OCI-LY3 (cell line): ENCODE results near the gene SHROOM3.

Experiments
- H2AFZ ChIP-seq: fragments of 200-600, 300-600 bp; shearing (Covaris generic); 2 replicates; pipeline ENCODE4 v1.6.0; 2014; ENCODE audit warnings: antibody characterized with exemption, low read depth, low read length
- H3K27ac ChIP-seq: fragments of 200-600, 300-600 bp; sonication (generic); 2 replicates; pipeline ENCODE4 v1.5.1; 2014; ENCODE audit warnings: mild to moderate bottlenecking, low read length, moderate library complexity, mixed read lengths
- H3K27me3 ChIP-seq: fragments of 200-600, 300-600 bp; sonication (generic); 2 replicates; pipeline ENCODE4 v1.6.1; 2014; ENCODE audit warnings: low read depth, low read length, mixed read lengths
- H3K36me3 ChIP-seq: fragments of 200-600, 300-600 bp; sonication (generic); replicated peaks from 2 replicates; pipeline ENCODE3; 2014; ENCODE audit warnings: low read depth, low read length, mixed read lengths
- H3K4me1 ChIP-seq: fragments of 300-600, 200-600 bp; sonication (generic); 2 replicates; pipeline ENCODE4 v1.6.1; 2014; ENCODE audit warnings: low read length, mixed read lengths
- H3K4me2 ChIP-seq: fragments of 200-600, 300-600 bp; sonication (generic); 2 replicates; pipeline ENCODE4 v1.6.1; 2014; ENCODE audit warnings: low read length, mixed read lengths
- H3K4me3 ChIP-seq: fragments of 300-600, 200-600 bp; sonication (generic); 2 replicates; pipeline ENCODE4 v1.5.1; 2014; ENCODE audit warnings: antibody characterized with exemption, mild to moderate bottlenecking, low read length, moderate library complexity
- H3K79me2 ChIP-seq: fragments of 300-600, 200-600 bp; shearing (Covaris generic); 2 replicates; pipeline ENCODE4 v1.6.1; 2014; ENCODE audit warnings: mild to moderate bottlenecking, low read length, mixed read lengths
- H3K9ac ChIP-seq: fragments of 300-600, 200-600 bp; shearing (Covaris generic); 2 replicates; pipeline ENCODE4 v1.6.0; 2014; ENCODE audit warnings: mild to moderate bottlenecking, low read length, moderate library complexity
- H3K9me3 ChIP-seq: fragments of 200-600, 300-600 bp; shearing (Covaris generic); 2 replicates; pipeline ENCODE4 v1.6.1; 2014; ENCODE audit warnings: low read length, mixed read lengths; ENCODE audit not compliant: insufficient read depth
- H4K20me1 ChIP-seq: fragments of 200-600, 300-600 bp; sonication (generic); 2 replicates; pipeline ENCODE4 v1.6.1; 2016; ENCODE audit warnings: low read length, mixed read lengths; ENCODE audit not compliant: insufficient read depth
- EZH2phosphoT487 ChIP-seq: fragments of 200-600 bp; shearing (Covaris generic); IDR thresholded peaks from 2 replicates; pipeline ENCODE4 v1.6.1; 2018; ENCODE audit warnings: antibody characterized with exemption, mixed run types, low read depth
- TF ChIP-seq, protein P1 (sequence below): fragments of 200-600, 300-600 bp; sonication (generic); IDR thresholded peaks from 2 replicates; pipeline ENCODE4 v1.5.1; 2014; ENCODE audit warnings: antibody characterized with exemption, low read length, low read depth

Gene SHROOM3

DNA sequence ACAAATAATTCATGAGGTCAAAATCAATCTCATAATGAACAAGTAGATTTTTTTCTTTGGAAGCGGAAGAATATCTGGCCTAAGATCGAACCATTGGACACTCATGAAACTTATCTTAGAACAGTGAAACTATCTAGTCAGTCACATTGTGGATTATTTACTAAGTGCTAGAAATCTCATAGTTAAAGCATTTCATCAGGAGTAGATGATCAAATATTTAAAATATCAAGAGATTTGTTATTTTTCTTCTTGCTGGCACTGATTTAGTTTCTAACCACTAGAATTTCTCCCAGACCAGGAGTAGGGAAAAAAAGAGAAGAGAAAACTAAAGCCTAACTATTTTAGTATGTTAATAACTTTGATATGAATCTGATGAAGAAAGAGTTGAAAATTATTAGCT, 105.5 kb downstream of the SHROOM3 start:
- H3K4me1 ChIP-seq: peaks cover 5% of the 10 kb centered on the region; the same call in 1 of the 2 replicates
- no peak overlapping the region for H3K27ac ChIP-seq

DNA sequence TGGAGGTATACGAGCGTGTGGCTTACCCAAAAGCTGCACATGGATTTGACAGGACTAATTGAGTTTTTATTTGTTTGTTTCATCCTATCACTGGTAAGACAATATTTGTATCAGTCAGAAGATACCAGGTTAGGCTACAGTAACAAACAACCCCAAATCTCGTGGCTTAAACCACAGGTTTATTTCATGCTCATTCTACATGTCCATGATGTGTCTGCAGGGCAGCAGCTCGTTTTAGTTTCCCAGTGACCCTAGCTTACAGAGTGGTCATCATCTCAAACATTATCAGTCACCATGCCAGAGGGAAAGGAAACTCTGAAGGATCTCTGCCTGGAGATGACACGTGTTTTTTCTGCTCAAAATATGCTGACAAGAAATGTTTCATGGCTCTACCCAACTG, 108.3 kb downstream of the SHROOM3 start:
- Histone ChIP-seq H3K4me3 (no peak overlapping the region), H3K9ac (no peak overlapping the region), H3K27ac (no peak overlapping the region), H3K4me2 (no peak overlapping the region), H3K36me3 (no peaks in the 10 kb centered on the region), H3K27me3 (peaks cover 11% of the 10 kb centered on the region; the same call in 1 of the 2 replicates), H4K20me1 (no peaks in the 10 kb centered on the region), H2AFZ (no peak overlapping the region), H3K9me3 (no peaks in the 10 kb centered on the region), H3K79me2 (no peaks in the 10 kb centered on the region), H3K4me1 (peaks cover 5% of the 10 kb centered on the region; the same call in 1 of the 2 replicates)
- TF ChIP-seq, protein P1, sequence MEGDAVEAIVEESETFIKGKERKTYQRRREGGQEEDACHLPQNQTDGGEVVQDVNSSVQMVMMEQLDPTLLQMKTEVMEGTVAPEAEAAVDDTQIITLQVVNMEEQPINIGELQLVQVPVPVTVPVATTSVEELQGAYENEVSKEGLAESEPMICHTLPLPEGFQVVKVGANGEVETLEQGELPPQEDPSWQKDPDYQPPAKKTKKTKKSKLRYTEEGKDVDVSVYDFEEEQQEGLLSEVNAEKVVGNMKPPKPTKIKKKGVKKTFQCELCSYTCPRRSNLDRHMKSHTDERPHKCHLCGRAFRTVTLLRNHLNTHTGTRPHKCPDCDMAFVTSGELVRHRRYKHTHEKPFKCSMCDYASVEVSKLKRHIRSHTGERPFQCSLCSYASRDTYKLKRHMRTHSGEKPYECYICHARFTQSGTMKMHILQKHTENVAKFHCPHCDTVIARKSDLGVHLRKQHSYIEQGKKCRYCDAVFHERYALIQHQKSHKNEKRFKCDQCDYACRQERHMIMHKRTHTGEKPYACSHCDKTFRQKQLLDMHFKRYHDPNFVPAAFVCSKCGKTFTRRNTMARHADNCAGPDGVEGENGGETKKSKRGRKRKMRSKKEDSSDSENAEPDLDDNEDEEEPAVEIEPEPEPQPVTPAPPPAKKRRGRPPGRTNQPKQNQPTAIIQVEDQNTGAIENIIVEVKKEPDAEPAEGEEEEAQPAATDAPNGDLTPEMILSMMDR: no peak
- TF ChIP-seq EZH2phosphoT487: no peak

More for the DNA sequence above, 105.5 kb downstream of the SHROOM3 start:
- no peaks in the 10 kb centered on the region for H3K79me2 ChIP-seq
- no peaks in the 10 kb centered on the region for H4K20me1 ChIP-seq
- H3K9ac ChIP-seq: no peak overlapping the region
- H3K36me3 ChIP-seq: no peaks in the 10 kb centered on the region
- TF ChIP-seq, protein P1: no peak
- no peak for TF ChIP-seq EZH2phosphoT487
- H3K4me3 ChIP-seq: no peak overlapping the region
- no peak overlapping the region for H3K4me2 ChIP-seq
- H3K27me3 ChIP-seq: peaks cover 5% of the 10 kb centered on the region; the same call in 1 of the 2 replicates
- no peak overlapping the region for H2AFZ ChIP-seq
- no peaks in the 10 kb centered on the region for H3K9me3 ChIP-seq

DNA sequence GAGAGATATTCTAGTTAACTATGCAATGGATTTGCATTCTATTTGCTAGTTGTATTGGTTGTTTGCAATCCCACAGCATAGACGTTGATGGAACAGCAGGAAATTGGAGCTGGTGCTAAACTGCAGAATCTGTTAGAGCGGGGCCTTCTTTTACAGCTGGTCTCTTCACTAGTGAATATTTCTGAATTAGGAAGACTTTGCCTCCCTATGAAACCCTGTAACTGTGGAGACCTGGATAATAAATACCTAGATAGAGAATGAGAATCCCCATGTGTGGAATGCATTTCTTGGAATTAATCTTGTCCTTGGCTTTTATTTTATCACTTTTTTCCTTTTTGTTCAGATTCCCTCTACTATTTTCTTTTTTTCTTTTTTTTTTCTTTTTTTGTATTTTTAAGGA, 109.7 kb downstream of the SHROOM3 start:
- H3K9ac ChIP-seq: no peak overlapping the region
- TF ChIP-seq, protein P1: no peak
- TF ChIP-seq EZH2phosphoT487: no peak
- H4K20me1 ChIP-seq: no peaks in the 10 kb centered on the region
- no peak overlapping the region for H3K27ac ChIP-seq
- H3K27me3 ChIP-seq: peaks cover 11% of the 10 kb centered on the region; the same call in 1 of the 2 replicates
- H2AFZ ChIP-seq: no peak overlapping the region
- peaks cover 5% of the 10 kb centered on the region; the same call in 1 of the 2 replicates for H3K4me1 ChIP-seq
- H3K4me3 ChIP-seq: no peak overlapping the region
- no peaks in the 10 kb centered on the region for H3K9me3 ChIP-seq
- no peaks in the 10 kb centered on the region for H3K36me3 ChIP-seq
- H3K4me2 ChIP-seq: no peak overlapping the region
- H3K79me2 ChIP-seq: no peaks in the 10 kb centered on the region

DNA sequence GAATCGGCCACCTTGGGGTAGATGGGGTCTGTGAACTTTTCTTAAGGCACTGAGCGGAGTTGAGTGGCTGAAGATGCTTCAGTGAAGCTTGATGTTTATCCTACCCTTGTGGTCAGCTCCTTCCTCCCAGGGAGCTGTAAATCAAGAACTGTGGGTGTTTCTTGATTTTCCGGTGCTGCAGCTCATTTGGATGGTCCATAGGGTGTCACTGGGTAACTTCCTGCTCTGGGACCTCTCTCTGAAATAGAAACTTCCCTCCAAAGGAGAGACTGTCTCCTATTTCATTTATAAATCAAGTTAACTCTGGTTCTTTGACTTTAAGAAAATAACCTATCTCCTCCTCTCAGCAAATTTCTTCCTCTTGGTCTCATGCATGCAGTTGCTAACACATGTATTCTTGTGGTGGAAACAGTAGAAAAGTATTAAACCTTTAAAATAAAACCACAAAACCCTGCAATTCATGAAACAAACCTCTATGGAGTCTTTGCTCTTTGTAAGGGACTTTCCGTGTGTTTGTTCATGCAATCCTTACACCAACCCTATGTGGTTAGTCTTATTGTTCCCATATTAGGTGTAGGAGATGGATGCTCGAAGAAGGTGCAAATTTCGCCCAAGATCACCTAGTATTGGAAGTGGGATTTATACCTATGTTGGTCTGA, 110.3 kb downstream of the SHROOM3 start:
- no peaks in the 10 kb centered on the region for H4K20me1 ChIP-seq
- peaks cover 5% of the 10 kb centered on the region; the same call in 1 of the 2 replicates for H3K4me1 ChIP-seq
- no peaks in the 10 kb centered on the region for H3K9me3 ChIP-seq
- no peaks in the 10 kb centered on the region for H3K36me3 ChIP-seq
- peaks cover 11% of the 10 kb centered on the region; the same call in 1 of the 2 replicates for H3K27me3 ChIP-seq
- H3K9ac ChIP-seq: no peak overlapping the region
- H3K79me2 ChIP-seq: no peaks in the 10 kb centered on the region
- no peak overlapping the region for H3K27ac ChIP-seq
- no peak overlapping the region for H2AFZ ChIP-seq
- H3K4me2 ChIP-seq: no peak overlapping the region
- no peak for TF ChIP-seq EZH2phosphoT487
- TF ChIP-seq, protein P1: no peak
- no peak overlapping the region for H3K4me3 ChIP-seq
